CD4-positive, alpha-beta T cell treated with Interleukin-6 for 4 hours (primary cell): Measurements from ENCODE around the gene ASZ1.

Source experiments
- DNase-seq: peaks from one replicate; pipeline ENCODE4 v3.0.0-alpha.2; 2020; ENCODE audit warnings: mixed read lengths

The ASZ1 gene

GRCh38 chr7:117401293-117402002 lies 25.8 kb downstream of the ASZ1 start:
- DNase-seq, result no peak

GRCh38 chr7:117399820-117400422 lies 27.4 kb downstream of the ASZ1 start:
- DNase-seq, result no peak

- DNase-seq, result no peak
Observed at GRCh38 chr7:117395743-117396142, 31.6 kb downstream of the ASZ1 start.

- no peak for DNase-seq
Observed at GRCh38 chr7:117393781-117394180, 33.5 kb downstream of the ASZ1 start.

GRCh38 chr7:117389871-117390270 lies 37.4 kb downstream of the ASZ1 start:
- DNase-seq, result no peak

GRCh38 chr7:117386110-117386706 lies 41.1 kb downstream of the ASZ1 start:
- no peak for DNase-seq

GRCh38 chr7:117385363-117386109 lies 41.8 kb downstream of the ASZ1 start:
- no peak for DNase-seq

GRCh38 chr7:117384688-117385362 lies 42.5 kb downstream of the ASZ1 start:
- no peak for DNase-seq

- DNase-seq, result no peak
Observed at GRCh38 chr7:117383483-117384189, 43.7 kb downstream of the ASZ1 start.

- no peak for DNase-seq
Observed at GRCh38 chr7:117383046-117383445, 44.2 kb downstream of the ASZ1 start.

GRCh38 chr7:117381362-117381761 lies 45.9 kb downstream of the ASZ1 start:
- no peak for DNase-seq

GRCh38 chr7:117375380-117375779 lies 51.9 kb downstream of the ASZ1 start:
- no peak for DNase-seq

GRCh38 chr7:117372073-117372472 lies 55.2 kb downstream of the ASZ1 start:
- DNase-seq, result no peak

- no peak for DNase-seq
Observed at GRCh38 chr7:117364339-117365080, 62.8 kb downstream of the ASZ1 start.

- DNase-seq, result no peak
Observed at GRCh38 chr7:117362294-117362888, 64.9 kb downstream of the ASZ1 start.

- DNase-seq, result no peak
Observed at GRCh38 chr7:117350027-117350426, 77.3 kb downstream of the ASZ1 start.

GRCh38 chr7:117349570-117349969 lies 77.7 kb downstream of the ASZ1 start:
- no peak for DNase-seq

- no peak for DNase-seq
Observed at GRCh38 chr7:117347962-117348672, 79.2 kb downstream of the ASZ1 start.

- DNase-seq, result no peak
Observed at GRCh38 chr7:117347480-117347879, 79.8 kb downstream of the ASZ1 start.

GRCh38 chr7:117346161-117346560 lies 81.1 kb downstream of the ASZ1 start:
- no peak for DNase-seq

- no peak for DNase-seq
Observed at GRCh38 chr7:117338020-117338419, 89.3 kb downstream of the ASZ1 start.
